HEK293 (cell line): ENCODE data around the gene SMIM12.

ENCODE experiments used
- CTCF ChIA-PET: fragments of 350-600 bp; formaldehyde crosslinking; extraction: SDS; loops from one replicate; lab custom pipeline; 2021; ENCODE audit warnings: antibody characterized with exemption; lab: Yijun Ruan, JAX
- POLR2A ChIA-PET: fragments of 300-600 bp; formaldehyde crosslinking; extraction: SDS; loops from one replicate; lab custom pipeline; 2020; ENCODE audit warnings: antibody characterized with exemption, inconsistent platforms; lab: Yijun Ruan, JAX
- H3K27ac ChIP-seq: fragments of 200-500 bp; sonication (Bioruptor generic); 2 replicates; pipeline ENCODE4 v1.5.1; 2014; ENCODE audit warnings: low read depth, low read length, control low read depth, inconsistent platforms; ENCODE audit errors: extremely low read depth
- H3K36me3 ChIP-seq, 2 experiments: fragments of 200-500 bp in 1 of 2; sonication (Bioruptor generic) in 1 of 2; 1 replicate in 1 of 2; 2 replicates in 1 of 2; pipeline ENCODE4 v1.5.1; 2014 to 2017; ENCODE audit warnings: inconsistent platforms in 2 of 2, low read length in 2 of 2; ENCODE audit not compliant: control insufficient read depth in 2 of 2, insufficient read depth in 1 of 2
- H3K4me1 ChIP-seq: fragments of 200-500 bp; sonication (Bioruptor generic); 2 replicates; pipeline ENCODE4 v1.5.1; 2014; ENCODE audit warnings: mild to moderate bottlenecking, low read length, inconsistent platforms; ENCODE audit not compliant: control insufficient read depth, insufficient read depth
- H3K4me3 ChIP-seq: 2 replicates; pipeline ENCODE4 v1.5.1; 2011; ENCODE audit warnings: low read depth, mild to moderate bottlenecking, control low read depth, low read length, moderate library complexity
- H3K9me3 ChIP-seq: fragments of 200-500 bp; sonication (Bioruptor generic); 2 replicates; pipeline ENCODE4 v1.5.1; 2014; ENCODE audit warnings: low read depth, low read length, inconsistent platforms; ENCODE audit not compliant: control insufficient read depth, insufficient read depth
- GLI2 ChIP-seq: fragments of 450-650 bp; formaldehyde crosslinking; IDR thresholded peaks from 2 replicates; pipeline ENCODE4; 2017; ENCODE audit warnings: missing biosample characterization, missing genetic modification characterization, low read depth, borderline replicate concordance
- INSM2 ChIP-seq: fragments of 450-650 bp; formaldehyde crosslinking; IDR thresholded peaks from 2 replicates; pipeline ENCODE4 v1.5.1; 2016; ENCODE audit warnings: missing biosample characterization, missing genetic modification characterization
- PRDM4 ChIP-seq: fragments of 450-650 bp; formaldehyde crosslinking; IDR thresholded peaks from 2 replicates; pipeline ENCODE4 v1.5.1; 2017; ENCODE audit warnings: missing biosample characterization, missing genetic modification characterization
- REST ChIP-seq: fragments of 450-650 bp; formaldehyde crosslinking; IDR thresholded peaks from 2 replicates; pipeline ENCODE4 v1.5.1; 2016; ENCODE audit warnings: missing biosample characterization, missing genetic modification characterization
- SCRT2 ChIP-seq: fragments of 450-650 bp; formaldehyde crosslinking; IDR thresholded peaks from 2 replicates; pipeline ENCODE4 v1.5.1; 2016; ENCODE audit warnings: missing biosample characterization, missing genetic modification characterization
- SETDB1 ChIP-seq: IDR thresholded peaks from one replicate; pipeline ENCODE4 v1.6.1; 2017; ENCODE audit warnings: mild to moderate bottlenecking, low read length, moderate library complexity, mixed read lengths; ENCODE audit not compliant: insufficient read length
- ZBTB8A ChIP-seq: fragments of 450-650 bp; formaldehyde crosslinking; IDR thresholded peaks from 2 replicates; pipeline ENCODE4 v1.5.1; 2016; ENCODE audit warnings: missing biosample characterization, missing genetic modification characterization
- ZFHX2 ChIP-seq: fragments of 450-650 bp; formaldehyde crosslinking; conservative IDR thresholded peaks from 2 replicates; pipeline ENCODE4 v1.5.1; 2016; ENCODE audit warnings: missing biosample characterization, missing genetic modification characterization
- ZNF280D ChIP-seq: fragments of 450-650 bp; formaldehyde crosslinking; IDR thresholded peaks from 2 replicates; pipeline ENCODE4 v1.5.1; 2016; ENCODE audit warnings: missing biosample characterization, missing genetic modification characterization
- ZNF473 ChIP-seq: fragments of 450-650 bp; formaldehyde crosslinking; IDR thresholded peaks from 2 replicates; pipeline ENCODE4 v1.5.1; 2017; ENCODE audit warnings: missing biosample characterization, missing genetic modification characterization
- ZNF501 ChIP-seq: fragments of 450-650 bp; formaldehyde crosslinking; IDR thresholded peaks from 2 replicates; pipeline ENCODE4 v1.5.1; 2016; ENCODE audit warnings: missing biosample characterization, missing genetic modification characterization
- ZNF658 ChIP-seq: fragments of 450-650 bp; formaldehyde crosslinking; IDR thresholded peaks from 2 replicates; pipeline ENCODE4; 2016; ENCODE audit warnings: missing biosample characterization, missing genetic modification characterization
- ZNF791 ChIP-seq: fragments of 450-650 bp; formaldehyde crosslinking; IDR thresholded peaks from 2 replicates; pipeline ENCODE4 v1.5.1; 2016; ENCODE audit warnings: missing biosample characterization, missing genetic modification characterization
- ZSCAN30 ChIP-seq: fragments of 450-650 bp; IDR thresholded peaks from 2 replicates; pipeline ENCODE4 v1.5.1; 2018; ENCODE audit warnings: missing biosample characterization, mild to moderate bottlenecking, missing genetic modification characterization, moderate library complexity
- TF ChIP-seq, protein P1 (sequence below): fragments of 450-650 bp; formaldehyde crosslinking; IDR thresholded peaks from 2 replicates; pipeline ENCODE4 v1.5.1; 2016; ENCODE audit warnings: missing biosample characterization, missing genetic modification characterization

The SMIM12 gene

GRCh38 chr1:34844252-34844634 lies 15.3 kb downstream of the SMIM12 start (continued):
- TF ChIP-seq, protein P1, sequence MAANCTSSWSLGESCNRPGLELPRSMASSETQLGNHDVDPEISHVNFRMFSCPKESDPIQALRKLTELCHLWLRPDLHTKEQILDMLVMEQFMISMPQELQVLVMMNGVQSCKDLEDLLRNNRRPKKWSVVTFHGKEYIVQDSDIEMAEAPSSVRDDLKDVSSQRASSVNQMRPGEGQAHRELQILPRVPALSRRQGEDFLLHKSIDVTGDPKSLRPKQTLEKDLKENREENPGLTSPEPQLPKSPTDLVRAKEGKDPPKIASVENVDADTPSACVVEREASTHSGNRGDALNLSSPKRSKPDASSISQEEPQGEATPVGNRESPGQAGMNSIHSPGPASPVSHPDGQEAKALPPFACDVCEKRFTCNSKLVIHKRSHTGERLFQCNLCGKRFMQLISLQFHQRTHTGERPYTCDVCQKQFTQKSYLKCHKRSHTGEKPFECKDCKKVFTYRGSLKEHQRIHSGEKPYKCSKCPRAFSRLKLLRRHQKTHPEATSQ: no peak
- no peak for TF ChIP-seq ZNF473 (tag by site-specific recombination)
- TF ChIP-seq ZNF791: no peak
- TF ChIP-seq, all 188 proteins: peak for 0

- no peaks in the 10 kb centered on the region for H3K4me1 ChIP-seq
- H3K9me3 ChIP-seq: no peaks in the 10 kb centered on the region
- H3K36me3 ChIP-seq: peaks cover 0 to 2% of the 10 kb centered on the region in 2 experiments; a peak in 1 of 3 replicates
- no peak overlapping the region for H3K27ac ChIP-seq
- no peak overlapping the region for H3K4me3 ChIP-seq
- POLR2A ChIA-PET: interaction anchor here (0.9 kb wide), 1 partner anchor 588 kb away, joined by 4 read pairs; no protein-coding TSS in a partner anchor
- TF ChIP-seq REST (tag by site-specific recombination): no peak
- no peak for TF ChIP-seq PRDM4 (tag by site-specific recombination)
- TF ChIP-seq ZFHX2: no peak
- TF ChIP-seq GLI2 (tag by site-specific recombination): no peak
- no peak for TF ChIP-seq SETDB1
- TF ChIP-seq ZBTB8A (tag by site-specific recombination): no peak
- TF ChIP-seq INSM2 (tag by site-specific recombination): no peak
- no peak for TF ChIP-seq ZNF501 (tag by site-specific recombination)
- no peak for TF ChIP-seq SCRT2 (tag by site-specific recombination)
- TF ChIP-seq ZNF658 (tag by site-specific recombination): no peak
- TF ChIP-seq ZSCAN30 (tag by site-specific recombination): no peak
- no peak for TF ChIP-seq ZNF280D (tag by site-specific recombination)
- TF ChIP-seq, all 188 proteins: peak for 0
- CTCF ChIA-PET: interaction anchor here (2.0 to 3.3 kb wide), 2 partner anchors 9 to 23 kb away, joined by 5 to 19 read pairs; no protein-coding TSS in a partner anchor
Measured at GRCh38 chr1:34843392-34844251, 15.9 kb downstream of the SMIM12 start.
